Measurements from ENCODE around the gene RDM1.

The RDM1 gene

GRCh38 chr17:35876534-35876933 lies 54.0 kb downstream of the RDM1 start:
- H4K20me1 ChIP-seq (ENCODE audit: insufficient read depth, low read length), result no peaks in the 10 kb centered on the region
- no peak for ATAC-seq (ENCODE audit: insufficient read depth, low read depth)
- H3K4me2 ChIP-seq (ENCODE audit: insufficient read depth, low read length), result no peak overlapping the region
- no peaks in the 10 kb centered on the region for H3K36me3 ChIP-seq (ENCODE audit: insufficient read depth, low read length)
- TF ChIP-seq CTCF (IDR thresholded peaks at IDR 0.05; ENCODE audit: borderline replicate concordance, extremely low read depth, low read length, poor library complexity, severe bottlenecking), result no peak
- no peak for TF ChIP-seq EZH2 (IDR thresholded peaks at IDR 0.05; ENCODE audit: borderline replicate concordance, low read depth, low read length, severe bottlenecking)
- H3K4me3 ChIP-seq (ENCODE audit: low read depth in 1 of 2, low read length in 2 of 2), result no peak overlapping the region
- no peak overlapping the region for H3K9ac ChIP-seq (ENCODE audit: low read depth, low read length)
- DNase-seq, result no peak
- H3K9me3 ChIP-seq (ENCODE audit: insufficient read depth, low read length, severe bottlenecking), result no peaks in the 10 kb centered on the region
- H3K27me3 ChIP-seq (ENCODE audit: insufficient read depth, low read length, poor library complexity), result peaks cover 7% of the 10 kb centered on the region
- no peaks in the 10 kb centered on the region for H3K4me1 ChIP-seq (ENCODE audit: insufficient read depth, low read length)
- no peak overlapping the region for H2AFZ ChIP-seq (ENCODE audit: low read depth, low read length)
- H3K79me2 ChIP-seq (ENCODE audit: insufficient read depth, low read length), result no peaks in the 10 kb centered on the region
- no peak overlapping the region for H3K27ac ChIP-seq (ENCODE audit: low read length)

GRCh38 chr17:35875800-35876139 lies 54.8 kb downstream of the RDM1 start:
- no peak overlapping the region for H3K27ac ChIP-seq (ENCODE audit: low read length)
- no peaks in the 10 kb centered on the region for H3K4me1 ChIP-seq (ENCODE audit: insufficient read depth, low read length)
- H3K79me2 ChIP-seq (ENCODE audit: insufficient read depth, low read length), result no peaks in the 10 kb centered on the region
- ATAC-seq (ENCODE audit: insufficient read depth, low read depth) (no peak), DNase-seq (no peak)
- no peak overlapping the region for H3K4me3 ChIP-seq (ENCODE audit: low read depth in 1 of 2, low read length in 2 of 2)
- H2AFZ ChIP-seq (ENCODE audit: low read depth, low read length), result no peak overlapping the region
- H3K9me3 ChIP-seq (ENCODE audit: insufficient read depth, low read length, severe bottlenecking), result no peaks in the 10 kb centered on the region
- H3K36me3 ChIP-seq (ENCODE audit: insufficient read depth, low read length), result no peaks in the 10 kb centered on the region
- peaks cover 7% of the 10 kb centered on the region for H3K27me3 ChIP-seq (ENCODE audit: insufficient read depth, low read length, poor library complexity)
- no peak overlapping the region for H3K9ac ChIP-seq (ENCODE audit: low read depth, low read length)
- H3K4me2 ChIP-seq (ENCODE audit: insufficient read depth, low read length), result no peak overlapping the region
- TF ChIP-seq CTCF (IDR thresholded peaks at IDR 0.05; ENCODE audit: borderline replicate concordance, extremely low read depth, low read length, poor library complexity, severe bottlenecking), result no peak
- TF ChIP-seq EZH2 (IDR thresholded peaks at IDR 0.05; ENCODE audit: borderline replicate concordance, low read depth, low read length, severe bottlenecking), result no peak
- no peaks in the 10 kb centered on the region for H4K20me1 ChIP-seq (ENCODE audit: insufficient read depth, low read length)

GRCh38 chr17:35875072-35875799 lies 55.3 kb downstream of the RDM1 start:
- Histone ChIP-seq H3K27me3 (ENCODE audit: insufficient read depth, low read length, poor library complexity) (peaks cover 7% of the 10 kb centered on the region), H3K9ac (ENCODE audit: low read depth, low read length) (no peak overlapping the region), H4K20me1 (ENCODE audit: insufficient read depth, low read length) (no peaks in the 10 kb centered on the region), H3K9me3 (ENCODE audit: insufficient read depth, low read length, severe bottlenecking) (no peaks in the 10 kb centered on the region), H3K4me2 (ENCODE audit: insufficient read depth, low read length) (no peak overlapping the region), H3K36me3 (ENCODE audit: insufficient read depth, low read length) (no peaks in the 10 kb centered on the region), H3K79me2 (ENCODE audit: insufficient read depth, low read length) (no peaks in the 10 kb centered on the region), H3K27ac (ENCODE audit: low read length) (no peak overlapping the region), H3K4me1 (ENCODE audit: insufficient read depth, low read length) (no peaks in the 10 kb centered on the region), H2AFZ (ENCODE audit: low read depth, low read length) (no peak overlapping the region), H3K4me3 (ENCODE audit: low read depth in 1 of 2, low read length in 2 of 2) (no peak overlapping the region)
- no peak for TF ChIP-seq CTCF (IDR thresholded peaks at IDR 0.05; ENCODE audit: borderline replicate concordance, extremely low read depth, low read length, poor library complexity, severe bottlenecking)
- no peak for TF ChIP-seq EZH2 (IDR thresholded peaks at IDR 0.05; ENCODE audit: borderline replicate concordance, low read depth, low read length, severe bottlenecking)
- DNase-seq (no peak), ATAC-seq (ENCODE audit: insufficient read depth, low read depth) (no peak)

Data from DND-41 (cell line).